ENCODE measurements around the gene HOMER1.
"Not testable (repeated sequence)": the region's sequence is repeated elsewhere in the genome, so short reads cannot be mapped to it uniquely, and the experiment has no call there.

The HOMER1 gene

GRCh38 chr5:79516986-79517385 lies 3.1 kb upstream of the HOMER1 start:
- no peak for DNase-seq (ENCODE audit: low read depth in 2 of 2)

- not testable (repeated sequence) for DNase-seq (ENCODE audit: low read depth in 2 of 2)
Measured at GRCh38 chr5:79516331-79516730, 2.4 kb upstream of the HOMER1 start.

DNA sequence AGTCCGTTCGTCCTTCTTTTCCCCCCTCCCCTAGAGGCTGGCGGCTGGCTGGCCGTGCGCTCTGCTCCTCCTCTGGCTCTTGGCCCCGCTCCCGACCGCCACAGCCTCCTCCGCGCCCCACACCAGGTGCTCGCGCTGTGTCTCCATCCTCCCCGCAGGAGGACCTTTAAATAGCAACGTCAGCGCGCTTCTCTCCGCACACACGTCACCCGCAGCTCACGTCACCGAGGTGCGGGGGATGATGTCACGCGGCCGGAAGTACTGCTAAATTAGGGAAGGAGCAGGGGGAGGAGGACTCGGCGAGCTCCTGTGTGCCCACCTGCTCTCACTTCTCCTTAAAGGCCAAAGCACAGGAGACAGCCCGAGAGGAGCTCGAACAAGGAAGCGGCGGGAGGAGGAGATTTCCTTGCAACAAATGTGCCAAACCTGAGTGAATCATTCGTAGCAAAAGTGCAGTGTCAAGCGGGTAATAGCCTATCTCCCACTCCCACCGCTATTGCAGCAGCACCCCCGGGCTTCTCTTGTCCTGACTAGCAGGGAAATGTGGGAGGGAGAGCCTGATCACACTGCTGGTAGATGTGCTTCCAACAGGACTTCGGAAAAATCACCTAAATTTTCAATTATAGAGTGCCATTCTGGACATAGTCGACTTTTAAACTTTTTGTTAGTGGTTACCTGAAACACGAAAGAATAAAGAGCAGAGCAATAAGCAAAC lies 614 bp upstream of the HOMER1 start:
- peak; percentile 73 to 86 for DNase-seq (ENCODE audit: low read depth in 2 of 2)

DNA sequence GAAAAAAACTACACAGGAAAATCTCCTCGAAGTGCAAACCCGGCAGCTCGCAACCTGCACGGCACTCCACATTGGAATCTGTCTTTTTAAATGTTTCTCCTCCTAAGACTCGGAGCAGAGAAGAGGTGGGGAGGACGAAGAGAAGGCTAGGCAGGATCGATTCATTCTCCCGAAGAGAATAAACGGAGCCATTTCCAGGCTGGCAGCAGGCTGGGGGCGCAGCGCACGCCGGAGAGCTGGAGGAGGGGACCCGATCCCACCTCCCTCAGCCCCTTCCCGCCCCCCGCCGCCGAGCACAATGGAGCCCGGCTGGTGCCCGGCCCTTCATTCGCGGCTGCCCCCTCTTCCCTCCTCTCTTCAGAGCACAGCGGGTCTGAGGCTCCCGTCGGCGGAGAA lies 628 bp downstream of the HOMER1 start:
- peak in 1 of 2 donors; percentile 2 for DNase-seq (ENCODE audit: low read depth in 2 of 2)

DNA sequence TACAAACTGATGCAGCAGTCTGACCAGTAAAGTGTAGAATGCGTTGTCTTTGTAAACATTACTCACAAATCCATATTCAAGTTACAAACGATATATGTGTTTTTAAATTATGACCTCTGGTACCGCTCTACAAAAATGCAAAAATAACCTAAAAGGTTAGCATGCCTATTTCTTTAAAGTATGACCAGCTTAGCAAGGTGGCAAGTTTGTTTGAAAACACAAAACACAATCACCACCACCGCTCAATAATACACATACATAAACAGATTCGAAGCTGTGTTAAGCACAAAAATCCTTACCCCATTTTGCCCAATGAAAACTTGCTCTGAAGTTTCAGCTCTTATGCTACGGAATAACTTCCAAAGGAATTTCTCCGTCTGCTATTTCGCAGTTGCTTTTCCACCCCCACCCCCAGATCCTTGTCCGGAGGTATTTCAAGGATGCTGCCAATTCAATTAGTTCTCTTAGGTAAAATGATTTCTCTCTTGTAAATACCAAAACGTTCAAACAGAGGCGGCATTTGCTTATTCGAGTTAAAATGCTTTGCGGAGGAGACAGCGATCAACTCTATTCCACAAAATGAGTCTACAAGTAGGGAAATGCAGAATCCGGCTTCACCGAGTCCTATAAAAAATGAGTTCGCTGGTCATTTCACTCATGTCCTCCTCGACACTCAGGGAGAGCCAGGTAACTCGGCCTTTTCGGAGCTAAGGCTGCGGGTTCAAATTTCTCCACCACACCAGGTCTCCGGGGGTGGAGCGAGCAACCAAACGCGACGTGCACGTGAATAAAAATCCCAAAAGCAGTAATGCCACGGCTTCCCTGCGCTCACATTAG lies 1.2 kb downstream of the HOMER1 start:
- no peak for DNase-seq (ENCODE audit: low read depth in 2 of 2)

- no peak for DNase-seq (ENCODE audit: low read depth in 2 of 2)
Measured at GRCh38 chr5:79512049-79512448, 1.9 kb downstream of the HOMER1 start.

- no peak for DNase-seq (ENCODE audit: low read depth in 2 of 2)
Measured at GRCh38 chr5:79510638-79511037, 3.3 kb downstream of the HOMER1 start.

GRCh38 chr5:79509244-79509885 lies 4.6 kb downstream of the HOMER1 start:
- no peak for DNase-seq (ENCODE audit: low read depth in 2 of 2)

- no peak for DNase-seq (ENCODE audit: low read depth in 2 of 2)
Measured at GRCh38 chr5:79508794-79509193, 5.1 kb downstream of the HOMER1 start.

DNA sequence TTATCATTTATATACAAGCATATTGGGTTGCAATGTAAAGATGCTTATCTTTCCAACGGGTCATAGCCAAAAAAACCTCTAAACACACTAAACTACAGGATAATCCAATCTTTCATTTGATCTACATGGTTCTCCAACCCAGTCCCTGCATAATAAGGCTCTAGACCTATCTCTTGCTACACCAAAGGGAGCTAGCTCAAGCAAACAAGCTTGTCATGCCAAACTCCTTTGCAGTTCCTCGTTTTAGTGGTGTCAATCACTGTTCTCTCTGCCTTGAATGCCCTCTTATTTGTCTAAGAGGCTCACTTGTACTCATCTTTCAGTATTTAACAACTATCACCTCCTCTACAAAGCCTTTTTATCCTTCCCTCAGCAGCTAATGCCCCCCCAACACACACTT lies 5.6 kb downstream of the HOMER1 start:
- DNase-seq (ENCODE audit: low read depth in 2 of 2) = no peak

- DNase-seq (ENCODE audit: low read depth in 2 of 2) = no peak
Measured at GRCh38 chr5:79507251-79508205, 6.4 kb downstream of the HOMER1 start.

- DNase-seq (ENCODE audit: low read depth in 2 of 2) = no peak
Measured at GRCh38 chr5:79505138-79505537, 8.8 kb downstream of the HOMER1 start.

DNA sequence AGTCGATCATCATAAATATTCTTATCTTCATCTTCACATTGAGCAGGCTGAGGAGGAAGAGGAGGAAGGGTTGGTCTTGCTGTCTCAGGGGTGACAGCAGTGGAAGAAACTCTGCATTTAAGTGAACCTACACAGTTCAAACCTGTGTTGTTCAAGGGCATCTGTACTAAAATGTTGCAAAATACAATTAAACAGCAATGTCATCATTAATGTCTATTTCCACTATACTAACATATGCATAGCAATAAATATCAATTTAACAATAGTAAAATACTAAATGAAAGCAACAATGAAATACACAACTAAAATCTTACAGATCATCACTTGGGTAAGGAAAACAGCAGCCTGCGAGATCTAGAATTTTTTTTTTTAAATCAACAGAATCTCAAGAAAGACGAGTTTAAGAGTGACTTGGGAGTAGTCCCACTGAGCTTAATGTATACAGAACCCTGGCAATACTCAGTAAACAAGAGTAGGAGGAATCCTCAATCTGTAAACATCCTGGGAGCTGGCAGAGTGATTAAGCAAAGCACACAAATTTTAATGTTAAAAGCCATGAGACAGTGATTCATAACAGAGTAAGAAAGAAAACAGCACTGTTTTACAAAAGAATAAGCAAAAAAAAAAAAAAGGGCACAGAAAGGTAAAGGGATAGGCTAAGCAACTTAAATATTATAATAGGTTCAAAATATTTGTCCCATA lies 10.0 kb downstream of the HOMER1 start:
- no peak for DNase-seq (ENCODE audit: low read depth in 2 of 2)

DNA sequence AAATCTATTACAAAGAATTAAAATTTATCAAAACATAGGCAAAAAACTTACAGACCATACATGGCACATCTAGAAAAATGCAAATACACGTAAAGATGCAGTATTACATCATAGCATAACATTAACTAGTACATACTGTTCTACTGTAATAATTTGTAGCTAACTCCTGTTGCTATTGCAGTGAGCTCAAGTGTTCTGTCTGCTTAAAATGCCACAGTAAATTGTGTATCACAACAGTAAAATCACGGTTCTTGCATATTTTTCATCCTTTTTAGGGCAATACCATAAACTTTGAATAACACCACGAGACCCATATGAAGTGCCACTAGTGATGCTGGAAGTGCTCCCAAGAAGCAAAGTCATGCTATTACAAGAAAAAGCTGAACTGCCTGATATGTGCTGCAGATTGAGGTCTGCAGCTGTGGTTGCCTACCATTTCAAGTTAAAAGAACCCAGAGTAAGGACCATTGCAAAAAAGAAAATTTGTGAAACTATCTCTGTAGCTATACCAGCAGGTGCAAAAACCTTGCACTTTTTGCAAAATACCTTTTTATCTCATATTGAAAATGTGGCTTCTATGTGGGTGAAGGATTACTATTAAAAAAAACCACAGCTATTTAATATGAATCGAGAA lies 14.2 kb downstream of the HOMER1 start:
- no peak for DNase-seq (ENCODE audit: low read depth in 2 of 2)

GRCh38 chr5:79495311-79495710 lies 18.6 kb downstream of the HOMER1 start:
- DNase-seq (ENCODE audit: low read depth in 2 of 2) = no peak

DNA sequence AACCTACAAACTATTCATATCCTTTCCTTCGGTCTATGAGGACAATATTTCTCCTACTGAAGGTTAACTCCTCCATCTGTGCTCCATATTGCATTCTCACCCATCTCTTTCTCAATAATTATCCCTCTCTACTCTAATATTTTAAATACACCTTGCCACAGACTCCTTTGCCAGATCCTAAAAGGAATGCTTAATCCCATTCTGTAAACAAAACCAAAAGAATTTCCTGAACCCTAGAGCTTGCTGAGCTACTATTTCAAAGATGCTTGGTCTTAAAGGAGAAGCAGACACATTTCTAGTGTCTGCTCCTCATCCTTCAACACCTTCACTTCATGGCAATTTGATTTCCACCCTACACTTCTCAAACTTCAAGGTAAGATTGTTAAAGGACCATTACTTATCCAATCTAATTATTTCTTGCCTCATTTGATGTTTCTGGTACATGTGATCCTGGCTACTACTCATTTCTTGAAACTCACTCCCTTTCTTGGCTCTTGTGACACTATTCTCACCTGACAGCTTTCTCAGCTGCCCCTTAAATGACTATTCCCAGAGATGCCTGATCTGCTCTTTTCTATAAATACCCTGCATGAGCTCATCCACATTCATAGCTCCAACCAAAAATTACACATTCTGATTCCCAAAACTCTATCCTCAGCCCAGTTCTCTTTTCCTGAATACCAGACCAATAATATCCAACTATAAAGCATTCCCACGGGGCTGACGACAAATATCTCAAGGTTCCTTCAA lies 20.2 kb downstream of the HOMER1 start:
- DNase-seq (ENCODE audit: low read depth in 2 of 2) = no peak

DNA sequence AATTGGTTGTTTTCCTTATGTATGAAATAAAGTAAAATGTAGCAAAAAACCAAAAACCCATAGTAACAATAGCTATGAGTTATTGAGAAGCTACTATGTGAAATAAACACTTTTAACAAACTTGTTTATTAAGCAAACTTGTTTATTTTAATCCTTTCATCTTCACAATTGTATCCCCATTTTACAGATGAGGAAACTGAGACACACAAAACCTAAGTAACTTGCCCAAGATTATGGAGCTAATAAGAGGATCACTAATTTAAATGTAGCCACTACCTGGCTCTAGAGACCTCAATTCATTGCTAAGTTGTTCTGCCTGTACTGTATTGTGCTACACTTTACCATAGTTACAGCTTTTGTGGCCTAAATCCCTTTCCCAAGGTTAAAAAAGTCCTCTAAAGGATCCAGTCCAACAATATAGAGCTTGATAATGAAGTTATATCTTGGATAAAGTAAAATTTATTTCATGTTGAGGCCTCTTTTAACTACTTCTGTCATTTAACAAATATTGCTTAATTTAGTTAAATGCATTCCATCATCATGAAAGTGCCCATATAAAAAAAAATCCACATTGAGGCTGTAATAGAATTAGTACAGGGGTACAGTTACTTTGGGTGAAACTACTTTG lies 22.1 kb downstream of the HOMER1 start:
- DNase-seq (ENCODE audit: low read depth in 2 of 2) = no peak

- DNase-seq (ENCODE audit: low read depth in 2 of 2) = no peak
Measured at GRCh38 chr5:79490323-79490936, 23.5 kb downstream of the HOMER1 start.

GRCh38 chr5:79489773-79490172 lies 24.2 kb downstream of the HOMER1 start:
- DNase-seq (ENCODE audit: low read depth in 2 of 2) = no peak
